ENCODE results near the gene EBF3. TPM values are rescaled to one million over a fixed set of nuclear protein-coding genes. Genes with fewer than 3 reads are reported as not detected.
A peak's percentile ranks its signal among the peaks of the same experiment; 100 is the strongest.

The EBF3 gene
- total RNA-seq, 1 experiment from 2014 or later, result 0.64 TPM

GRCh38 chr10:129814681-129815646 is 149.1 kb downstream of the EBF3 start:
- Histone ChIP-seq H3K27ac (ENCODE audit: low read length) (no peak overlapping the region), H3K36me3 (ENCODE audit: control insufficient read depth, insufficient read depth, low read length) (no peaks in the 10 kb centered on the region), H3K9me3 (ENCODE audit: control insufficient read depth, insufficient read depth, low read depth, low read length) (no peaks in the 10 kb centered on the region), H3K4me3 (ENCODE audit: low read depth in 2 of 2, low read length in 2 of 2) (no peak overlapping the region), H3K4me1 (ENCODE audit: control insufficient read depth, insufficient read depth, low read length) (no peaks in the 10 kb centered on the region), H3K27me3 (ENCODE audit: control insufficient read depth, insufficient read depth, low read length) (peaks cover 6% of the 10 kb centered on the region; the same call in 1 of the 2 replicates)
- TF ChIP-seq TCF7L2 (IDR thresholded peaks at IDR 0.05; ENCODE audit: low read depth, low read length) (no peak), POLR2AphosphoS5 (IDR thresholded peaks at IDR 0.05; ENCODE audit: low read depth, low read length) (no peak), SIN3A (IDR thresholded peaks at IDR 0.05; ENCODE audit: borderline replicate concordance, insufficient read depth, low read depth, low read length) (no peak)
- TF ChIP-seq, protein P1, sequence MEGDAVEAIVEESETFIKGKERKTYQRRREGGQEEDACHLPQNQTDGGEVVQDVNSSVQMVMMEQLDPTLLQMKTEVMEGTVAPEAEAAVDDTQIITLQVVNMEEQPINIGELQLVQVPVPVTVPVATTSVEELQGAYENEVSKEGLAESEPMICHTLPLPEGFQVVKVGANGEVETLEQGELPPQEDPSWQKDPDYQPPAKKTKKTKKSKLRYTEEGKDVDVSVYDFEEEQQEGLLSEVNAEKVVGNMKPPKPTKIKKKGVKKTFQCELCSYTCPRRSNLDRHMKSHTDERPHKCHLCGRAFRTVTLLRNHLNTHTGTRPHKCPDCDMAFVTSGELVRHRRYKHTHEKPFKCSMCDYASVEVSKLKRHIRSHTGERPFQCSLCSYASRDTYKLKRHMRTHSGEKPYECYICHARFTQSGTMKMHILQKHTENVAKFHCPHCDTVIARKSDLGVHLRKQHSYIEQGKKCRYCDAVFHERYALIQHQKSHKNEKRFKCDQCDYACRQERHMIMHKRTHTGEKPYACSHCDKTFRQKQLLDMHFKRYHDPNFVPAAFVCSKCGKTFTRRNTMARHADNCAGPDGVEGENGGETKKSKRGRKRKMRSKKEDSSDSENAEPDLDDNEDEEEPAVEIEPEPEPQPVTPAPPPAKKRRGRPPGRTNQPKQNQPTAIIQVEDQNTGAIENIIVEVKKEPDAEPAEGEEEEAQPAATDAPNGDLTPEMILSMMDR (IDR thresholded peaks at IDR 0.05), result no peak
- TF ChIP-seq, protein P2, sequence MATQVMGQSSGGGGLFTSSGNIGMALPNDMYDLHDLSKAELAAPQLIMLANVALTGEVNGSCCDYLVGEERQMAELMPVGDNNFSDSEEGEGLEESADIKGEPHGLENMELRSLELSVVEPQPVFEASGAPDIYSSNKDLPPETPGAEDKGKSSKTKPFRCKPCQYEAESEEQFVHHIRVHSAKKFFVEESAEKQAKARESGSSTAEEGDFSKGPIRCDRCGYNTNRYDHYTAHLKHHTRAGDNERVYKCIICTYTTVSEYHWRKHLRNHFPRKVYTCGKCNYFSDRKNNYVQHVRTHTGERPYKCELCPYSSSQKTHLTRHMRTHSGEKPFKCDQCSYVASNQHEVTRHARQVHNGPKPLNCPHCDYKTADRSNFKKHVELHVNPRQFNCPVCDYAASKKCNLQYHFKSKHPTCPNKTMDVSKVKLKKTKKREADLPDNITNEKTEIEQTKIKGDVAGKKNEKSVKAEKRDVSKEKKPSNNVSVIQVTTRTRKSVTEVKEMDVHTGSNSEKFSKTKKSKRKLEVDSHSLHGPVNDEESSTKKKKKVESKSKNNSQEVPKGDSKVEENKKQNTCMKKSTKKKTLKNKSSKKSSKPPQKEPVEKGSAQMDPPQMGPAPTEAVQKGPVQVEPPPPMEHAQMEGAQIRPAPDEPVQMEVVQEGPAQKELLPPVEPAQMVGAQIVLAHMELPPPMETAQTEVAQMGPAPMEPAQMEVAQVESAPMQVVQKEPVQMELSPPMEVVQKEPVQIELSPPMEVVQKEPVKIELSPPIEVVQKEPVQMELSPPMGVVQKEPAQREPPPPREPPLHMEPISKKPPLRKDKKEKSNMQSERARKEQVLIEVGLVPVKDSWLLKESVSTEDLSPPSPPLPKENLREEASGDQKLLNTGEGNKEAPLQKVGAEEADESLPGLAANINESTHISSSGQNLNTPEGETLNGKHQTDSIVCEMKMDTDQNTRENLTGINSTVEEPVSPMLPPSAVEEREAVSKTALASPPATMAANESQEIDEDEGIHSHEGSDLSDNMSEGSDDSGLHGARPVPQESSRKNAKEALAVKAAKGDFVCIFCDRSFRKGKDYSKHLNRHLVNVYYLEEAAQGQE (IDR thresholded peaks at IDR 0.05; ENCODE audit: insufficient read depth in 1 of 2, low read depth in 2 of 2, low read length in 1 of 2), result no peak
- CTCF ChIA-PET, result no interaction called here
- in situ Hi-C loops (cut with HindIII; ENCODE audit: low pct_unique_long_range_greater_than_20kb, low sequenced_read_pairs), result no loop called here
- intact Hi-C loops (cut with micrococcal nuclease; ENCODE audit: unreplicated experiment), result no loop called here
- BruUV-seq (replicated peaks), result no TSS peak
- no peak for DNase-seq (ENCODE audit: low read depth, low spot score)
- POLR2A ChIA-PET, result no interaction called here
- peak; percentile 51; the same call in 1 of the 2 replicates for ATAC-seq

DNA sequence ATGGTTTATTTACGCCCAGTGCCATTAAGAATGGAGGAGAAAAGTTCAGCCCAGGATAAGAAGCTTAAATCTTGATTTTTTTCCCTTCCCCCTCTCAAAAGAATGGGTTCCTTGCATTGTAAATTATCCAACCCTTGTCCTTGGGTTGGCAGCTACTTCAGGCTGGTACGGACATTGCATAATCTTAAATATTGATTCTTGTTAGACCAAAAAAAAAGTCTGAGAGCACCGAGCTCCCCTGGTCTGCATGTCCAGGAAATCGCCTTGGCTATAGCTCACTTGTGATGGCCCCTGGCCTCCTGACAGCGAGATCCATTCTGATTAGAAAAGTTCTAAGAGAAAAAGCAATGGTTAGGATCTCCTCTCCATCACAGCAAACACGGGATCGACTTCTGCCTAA is 151.7 kb downstream of the EBF3 start:
- Histone ChIP-seq H3K36me3 (ENCODE audit: control insufficient read depth, insufficient read depth, low read length) (no peaks in the 10 kb centered on the region), H3K4me1 (ENCODE audit: control insufficient read depth, insufficient read depth, low read length) (no peaks in the 10 kb centered on the region), H3K4me3 (ENCODE audit: low read depth in 2 of 2, low read length in 2 of 2) (no peak overlapping the region), H3K27me3 (ENCODE audit: control insufficient read depth, insufficient read depth, low read length) (peaks cover 6% of the 10 kb centered on the region; the same call in 1 of the 2 replicates), H3K9me3 (ENCODE audit: control insufficient read depth, insufficient read depth, low read depth, low read length) (no peaks in the 10 kb centered on the region), H3K27ac (ENCODE audit: low read length) (no peak overlapping the region)
- in situ Hi-C loops (cut with HindIII; ENCODE audit: low pct_unique_long_range_greater_than_20kb, low sequenced_read_pairs), result no loop called here
- intact Hi-C loops (cut with micrococcal nuclease; ENCODE audit: unreplicated experiment), result no loop called here
- no TSS peak for BruUV-seq (replicated peaks)
- DNase-seq (ENCODE audit: low read depth, low spot score), result no peak
- ChIA-PET CTCF (interaction anchor here (0.6 kb wide), 2 partner anchors 307 to 476 kb away, joined by 3 to 5 read pairs; no protein-coding TSS in a partner anchor), POLR2A (no interaction called here)
- no peak for TF ChIP-seq SIN3A (IDR thresholded peaks at IDR 0.05; ENCODE audit: borderline replicate concordance, insufficient read depth, low read depth, low read length)
- no peak for TF ChIP-seq POLR2AphosphoS5 (IDR thresholded peaks at IDR 0.05; ENCODE audit: low read depth, low read length)
- TF ChIP-seq, protein P2 (IDR thresholded peaks at IDR 0.05; ENCODE audit: insufficient read depth in 1 of 2, low read depth in 2 of 2, low read length in 1 of 2), result no peak
- TF ChIP-seq TCF7L2 (IDR thresholded peaks at IDR 0.05; ENCODE audit: low read depth, low read length), result no peak
- TF ChIP-seq, protein P1 (IDR thresholded peaks at IDR 0.05), result no peak
- ATAC-seq, result no peak
